Neutrophil (primary cell): ENCODE measurements around the gene SSR3.

Experiments used
- H3K27ac ChIP-seq: fragments of 200-600 bp; sonication (generic); 2 replicates; pipeline ENCODE4 v1.5.1; 2016; ENCODE audit warnings: mild to moderate bottlenecking, moderate library complexity
- H3K27me3 ChIP-seq: fragments of 200-600 bp; sonication (generic); 2 replicates; pipeline ENCODE4 v1.6.0; 2016; ENCODE audit warnings: mild to moderate bottlenecking
- H3K36me3 ChIP-seq: fragments of 200-600 bp; sonication (generic); 2 replicates; pipeline ENCODE4 v1.5.1; 2017
- H3K4me1 ChIP-seq, 2 experiments: fragments of 200-600 bp in 1 of 2; sonication (generic) in 1 of 2; 1 replicate in 1 of 2; 2 replicates in 1 of 2; pipeline versions ENCODE4 v1.5.1 to v1.6.1; 2013 to 2016; ENCODE audit warnings: low read depth in 1 of 2, low read length in 1 of 2, mild to moderate bottlenecking in 1 of 2, moderate library complexity in 1 of 2; ENCODE audit not compliant: control insufficient read depth in 1 of 2, insufficient read depth in 1 of 2
- H3K4me3 ChIP-seq, 2 experiments: fragments of 200-600 bp in 1 of 2; sonication (generic) in 1 of 2; 1 replicate in 1 of 2; 2 replicates in 1 of 2; pipeline ENCODE4 v1.5.1; 2013 to 2016; ENCODE audit warnings: low read depth in 1 of 2, low read length in 1 of 2, mild to moderate bottlenecking in 1 of 2, moderate library complexity in 1 of 2
- H3K9me3 ChIP-seq: fragments of 200-600 bp; sonication (generic); 2 replicates; pipeline ENCODE4 v1.5.1; 2016
- TF ChIP-seq, protein P1 (sequence below): fragments of 200-600 bp; sonication (generic); IDR thresholded peaks from 2 replicates; pipeline ENCODE4 v1.5.1; 2016; ENCODE audit warnings: antibody characterized with exemption

SSR3 gene

DNA sequence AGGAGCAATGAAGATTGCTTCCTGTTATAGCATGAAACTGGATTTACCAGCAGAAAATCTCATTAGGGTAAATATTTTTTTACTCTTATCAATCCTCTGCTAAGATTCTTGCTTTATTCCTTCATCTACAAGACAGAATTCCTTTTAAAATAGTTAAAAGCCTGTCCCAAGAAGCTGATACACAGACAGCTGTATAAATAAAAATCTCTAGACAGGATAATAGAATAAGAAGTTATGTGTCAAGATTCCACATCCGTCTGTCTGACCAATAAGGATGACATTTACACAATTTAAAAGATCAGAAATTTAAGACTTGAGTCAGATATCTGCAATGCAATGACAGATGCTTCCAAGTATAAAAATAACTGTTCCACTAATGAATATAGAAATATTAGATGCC, 57.6 kb downstream of the SSR3 start:
- Histone ChIP-seq H3K9me3 (no peaks in the 10 kb centered on the region), H3K36me3 (no peaks in the 10 kb centered on the region), H3K4me1 (no peaks in the 10 kb centered on the region), H3K4me3 (no peak overlapping the region), H3K27ac (no peak overlapping the region), H3K27me3 (no peaks in the 10 kb centered on the region)
- TF ChIP-seq, protein P1, sequence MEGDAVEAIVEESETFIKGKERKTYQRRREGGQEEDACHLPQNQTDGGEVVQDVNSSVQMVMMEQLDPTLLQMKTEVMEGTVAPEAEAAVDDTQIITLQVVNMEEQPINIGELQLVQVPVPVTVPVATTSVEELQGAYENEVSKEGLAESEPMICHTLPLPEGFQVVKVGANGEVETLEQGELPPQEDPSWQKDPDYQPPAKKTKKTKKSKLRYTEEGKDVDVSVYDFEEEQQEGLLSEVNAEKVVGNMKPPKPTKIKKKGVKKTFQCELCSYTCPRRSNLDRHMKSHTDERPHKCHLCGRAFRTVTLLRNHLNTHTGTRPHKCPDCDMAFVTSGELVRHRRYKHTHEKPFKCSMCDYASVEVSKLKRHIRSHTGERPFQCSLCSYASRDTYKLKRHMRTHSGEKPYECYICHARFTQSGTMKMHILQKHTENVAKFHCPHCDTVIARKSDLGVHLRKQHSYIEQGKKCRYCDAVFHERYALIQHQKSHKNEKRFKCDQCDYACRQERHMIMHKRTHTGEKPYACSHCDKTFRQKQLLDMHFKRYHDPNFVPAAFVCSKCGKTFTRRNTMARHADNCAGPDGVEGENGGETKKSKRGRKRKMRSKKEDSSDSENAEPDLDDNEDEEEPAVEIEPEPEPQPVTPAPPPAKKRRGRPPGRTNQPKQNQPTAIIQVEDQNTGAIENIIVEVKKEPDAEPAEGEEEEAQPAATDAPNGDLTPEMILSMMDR: no peak

DNA sequence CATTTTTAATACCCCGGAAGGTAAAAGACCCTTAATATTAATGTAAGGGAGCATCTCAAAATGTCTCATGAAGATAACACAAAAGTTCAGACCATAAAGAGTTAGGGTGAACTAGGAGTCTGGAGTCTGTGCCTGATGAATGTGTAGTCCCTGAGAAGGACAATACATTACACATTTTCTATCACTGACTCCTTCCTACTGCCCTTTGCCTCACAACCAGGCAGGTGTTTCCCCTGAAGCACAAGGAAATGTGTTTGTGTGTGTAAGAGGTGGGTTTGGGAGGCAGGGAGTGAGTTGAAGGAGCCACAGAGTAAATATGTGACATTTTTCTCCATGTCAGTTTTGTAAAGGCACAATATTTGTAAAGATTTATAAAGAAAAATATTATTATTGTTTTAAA, 59.1 kb downstream of the SSR3 start:
- TF ChIP-seq, protein P1: no peak
- no peak overlapping the region for H3K27ac ChIP-seq
- no peak overlapping the region for H3K4me3 ChIP-seq
- H3K9me3 ChIP-seq: no peaks in the 10 kb centered on the region
- no peaks in the 10 kb centered on the region for H3K36me3 ChIP-seq
- H3K4me1 ChIP-seq: no peaks in the 10 kb centered on the region
- no peaks in the 10 kb centered on the region for H3K27me3 ChIP-seq

DNA sequence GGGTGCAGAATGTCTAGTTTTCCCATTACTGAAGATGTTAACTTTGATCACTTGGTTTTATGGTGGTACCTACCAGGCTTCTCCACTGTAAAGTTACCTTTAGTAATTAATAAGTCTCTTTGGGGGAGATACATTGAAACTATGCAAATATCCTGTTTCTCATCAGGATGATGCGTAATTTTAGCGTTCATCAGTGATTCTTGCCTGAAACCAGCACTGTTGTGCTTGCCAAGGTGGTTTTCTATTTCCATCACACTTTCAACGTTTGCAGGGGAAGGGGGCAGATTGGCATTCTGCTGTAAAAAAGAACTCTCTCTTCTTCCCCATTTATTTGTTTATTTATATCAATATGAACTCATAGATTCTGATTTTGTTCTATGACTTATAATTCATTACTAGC, 61.0 kb downstream of the SSR3 start:
- Histone ChIP-seq H3K9me3 (no peaks in the 10 kb centered on the region), H3K27me3 (no peaks in the 10 kb centered on the region), H3K36me3 (no peaks in the 10 kb centered on the region), H3K4me3 (no peak overlapping the region), H3K27ac (no peak overlapping the region), H3K4me1 (no peaks in the 10 kb centered on the region)
- TF ChIP-seq, protein P1: no peak

DNA sequence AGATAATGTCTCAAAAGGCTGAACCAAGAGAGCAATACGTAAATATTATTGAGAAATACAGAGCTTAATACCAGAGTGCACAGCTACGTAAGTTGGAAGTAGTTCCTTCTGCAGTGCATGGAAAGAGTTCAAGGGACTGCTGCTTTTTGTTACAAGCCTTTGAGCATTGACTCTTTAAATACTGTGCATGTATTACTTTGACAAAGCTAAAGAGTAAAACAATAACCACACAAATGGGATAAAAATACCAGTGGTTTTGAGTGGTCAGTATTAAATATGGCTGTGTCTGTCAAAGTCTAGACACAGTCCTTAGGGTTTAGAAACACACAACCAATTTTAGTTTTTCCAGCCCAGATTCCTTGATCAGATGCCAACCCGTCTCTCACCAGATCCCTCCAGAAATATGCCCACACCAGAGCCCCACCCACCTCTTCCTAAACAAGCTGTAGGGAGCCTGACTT, 62.1 kb downstream of the SSR3 start:
- H3K36me3 ChIP-seq: no peaks in the 10 kb centered on the region
- H3K27ac ChIP-seq: no peak overlapping the region
- no peaks in the 10 kb centered on the region for H3K4me1 ChIP-seq

DNA sequence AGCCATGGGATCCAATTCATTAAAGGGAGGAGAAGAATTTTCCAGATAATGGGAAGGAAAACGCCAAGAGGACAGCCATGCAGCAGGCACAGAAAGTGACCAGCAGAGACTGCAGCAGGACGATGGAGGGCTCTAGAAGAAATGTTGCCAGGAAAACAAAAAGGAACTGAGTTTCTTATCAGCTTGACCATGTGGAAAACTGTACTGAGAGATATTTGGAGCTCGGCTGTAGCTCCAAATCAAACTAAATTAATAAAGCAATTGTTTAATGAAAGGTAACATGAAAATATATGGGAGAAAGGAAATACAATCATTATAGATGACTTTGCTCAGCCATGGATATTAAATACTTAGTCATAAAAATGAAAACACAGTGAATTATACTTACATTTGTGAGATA, 63.7 kb downstream of the SSR3 start:
- Histone ChIP-seq H3K4me1 (no peaks in the 10 kb centered on the region), H3K27me3 (no peaks in the 10 kb centered on the region), H3K36me3 (no peaks in the 10 kb centered on the region), H3K27ac (no peak overlapping the region), H3K4me3 (no peak overlapping the region), H3K9me3 (no peaks in the 10 kb centered on the region)
- TF ChIP-seq, protein P1: no peak

More for the DNA sequence above, 62.1 kb downstream of the SSR3 start:
- no peaks in the 10 kb centered on the region for H3K27me3 ChIP-seq
- TF ChIP-seq, protein P1: no peak
- H3K4me3 ChIP-seq: no peak overlapping the region
- H3K9me3 ChIP-seq: no peaks in the 10 kb centered on the region
